DMS53 treated with DMSO at 0.1 percent for 48 hours (cell line): ENCODE measurements around the gene TMTC2.

ENCODE experiments used
- DNase-seq: peaks from one replicate; lab custom pipeline; 2025; ENCODE audit not compliant: unreplicated experiment; lab: John Stamatoyannopoulos, UW

Gene TMTC2

GRCh38 chr12:82998509-82998908 is 311.8 kb downstream of the TMTC2 start:
- no peak for DNase-seq

- DNase-seq, result no peak
Measured at GRCh38 chr12:83003026-83003425, 316.3 kb downstream of the TMTC2 start.

GRCh38 chr12:83005534-83006197 is 319.0 kb downstream of the TMTC2 start:
- DNase-seq, result no peak

GRCh38 chr12:83008703-83009102 is 322.0 kb downstream of the TMTC2 start:
- DNase-seq, result no peak

GRCh38 chr12:83010169-83010804 is 323.6 kb downstream of the TMTC2 start:
- no peak for DNase-seq

GRCh38 chr12:83015390-83016217 is 328.9 kb downstream of the TMTC2 start:
- DNase-seq, result no peak

GRCh38 chr12:83016218-83016835 is 329.6 kb downstream of the TMTC2 start:
- no peak for DNase-seq

GRCh38 chr12:83016991-83017390 is 330.3 kb downstream of the TMTC2 start:
- DNase-seq, result no peak

- no peak for DNase-seq
Measured at GRCh38 chr12:83018088-83018487, 331.4 kb downstream of the TMTC2 start.

- DNase-seq, result no peak
Measured at GRCh38 chr12:83027021-83027723, 340.5 kb downstream of the TMTC2 start.

- no peak for DNase-seq
Measured at GRCh38 chr12:83031196-83031595, 344.5 kb downstream of the TMTC2 start.

- no peak for DNase-seq
Measured at GRCh38 chr12:83036847-83037246, 350.1 kb downstream of the TMTC2 start.

GRCh38 chr12:83039413-83039812 is 352.7 kb downstream of the TMTC2 start:
- DNase-seq, result no peak

GRCh38 chr12:83040339-83040738 is 353.6 kb downstream of the TMTC2 start:
- DNase-seq, result no peak

- no peak for DNase-seq
Measured at GRCh38 chr12:83040991-83041390, 354.3 kb downstream of the TMTC2 start.

- DNase-seq, result no peak
Measured at GRCh38 chr12:83042441-83043200, 355.9 kb downstream of the TMTC2 start.

GRCh38 chr12:83044736-83045135 is 358.0 kb downstream of the TMTC2 start:
- DNase-seq, result no peak

GRCh38 chr12:83046019-83046418 is 359.3 kb downstream of the TMTC2 start:
- no peak for DNase-seq

GRCh38 chr12:83049306-83049705 is 362.6 kb downstream of the TMTC2 start:
- no peak for DNase-seq

- no peak for DNase-seq
Measured at GRCh38 chr12:83052890-83053541, 366.3 kb downstream of the TMTC2 start.
